ENCODE data around the gene TAB2.

TAB2 gene

DNA sequence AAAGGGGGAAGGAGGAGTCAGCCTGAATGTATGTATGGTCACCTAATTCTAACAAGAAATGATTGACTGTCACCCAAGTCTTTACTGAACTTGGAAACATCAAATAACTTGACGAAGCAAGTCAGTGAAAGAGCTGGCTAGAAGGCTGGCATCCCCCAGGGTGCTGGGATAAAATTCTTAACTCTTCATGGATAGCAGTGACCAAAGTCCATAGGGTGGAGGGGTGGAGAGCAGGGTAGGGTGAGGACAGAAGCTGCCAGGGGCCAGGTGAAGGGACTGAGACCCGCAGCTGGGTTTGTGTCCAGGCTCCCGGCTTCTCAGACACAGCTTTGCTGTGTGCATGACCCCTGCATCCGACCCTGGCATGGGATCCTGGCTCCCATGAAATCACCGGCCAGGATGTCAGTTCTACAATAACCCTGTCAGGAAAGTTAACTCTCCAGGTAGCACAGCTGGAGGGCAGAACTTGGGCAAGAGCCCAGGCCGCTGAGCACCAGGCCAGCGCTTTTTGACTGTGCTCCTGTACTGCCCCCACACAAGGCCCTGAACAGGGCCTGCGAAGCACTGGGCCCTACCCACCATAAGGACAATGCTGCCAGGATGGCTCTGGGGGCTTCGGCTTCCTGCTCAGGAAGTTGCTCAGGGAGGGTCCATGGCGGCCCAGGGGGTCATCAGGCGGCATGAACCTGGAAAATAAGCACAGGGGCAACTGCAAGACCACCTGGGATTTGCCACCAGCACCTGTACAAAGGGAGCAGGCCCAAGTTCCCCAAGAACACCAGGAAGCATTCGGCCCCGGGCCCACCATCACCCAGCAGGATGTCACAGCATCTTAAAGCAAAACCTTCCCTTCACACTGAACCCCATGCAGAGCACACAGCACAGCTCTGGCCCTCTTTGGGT is 134.8 kb downstream of the TAB2 start:
- Histone ChIP-seq H3K27me3 (no peaks in the 10 kb centered on the region), H3K4me1 (no peaks in the 10 kb centered on the region), H3K9me3 (no peaks in the 10 kb centered on the region), H3K4me3 (ENCODE audit: low read depth, low read length) (no peak overlapping the region), H3K36me3 (no peaks in the 10 kb centered on the region)
- DNase-seq, result no peak
- TF ChIP-seq, protein P1, sequence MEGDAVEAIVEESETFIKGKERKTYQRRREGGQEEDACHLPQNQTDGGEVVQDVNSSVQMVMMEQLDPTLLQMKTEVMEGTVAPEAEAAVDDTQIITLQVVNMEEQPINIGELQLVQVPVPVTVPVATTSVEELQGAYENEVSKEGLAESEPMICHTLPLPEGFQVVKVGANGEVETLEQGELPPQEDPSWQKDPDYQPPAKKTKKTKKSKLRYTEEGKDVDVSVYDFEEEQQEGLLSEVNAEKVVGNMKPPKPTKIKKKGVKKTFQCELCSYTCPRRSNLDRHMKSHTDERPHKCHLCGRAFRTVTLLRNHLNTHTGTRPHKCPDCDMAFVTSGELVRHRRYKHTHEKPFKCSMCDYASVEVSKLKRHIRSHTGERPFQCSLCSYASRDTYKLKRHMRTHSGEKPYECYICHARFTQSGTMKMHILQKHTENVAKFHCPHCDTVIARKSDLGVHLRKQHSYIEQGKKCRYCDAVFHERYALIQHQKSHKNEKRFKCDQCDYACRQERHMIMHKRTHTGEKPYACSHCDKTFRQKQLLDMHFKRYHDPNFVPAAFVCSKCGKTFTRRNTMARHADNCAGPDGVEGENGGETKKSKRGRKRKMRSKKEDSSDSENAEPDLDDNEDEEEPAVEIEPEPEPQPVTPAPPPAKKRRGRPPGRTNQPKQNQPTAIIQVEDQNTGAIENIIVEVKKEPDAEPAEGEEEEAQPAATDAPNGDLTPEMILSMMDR (IDR thresholded peaks at IDR 0.05; ENCODE audit: low read depth, low read length), result no peak

DNA sequence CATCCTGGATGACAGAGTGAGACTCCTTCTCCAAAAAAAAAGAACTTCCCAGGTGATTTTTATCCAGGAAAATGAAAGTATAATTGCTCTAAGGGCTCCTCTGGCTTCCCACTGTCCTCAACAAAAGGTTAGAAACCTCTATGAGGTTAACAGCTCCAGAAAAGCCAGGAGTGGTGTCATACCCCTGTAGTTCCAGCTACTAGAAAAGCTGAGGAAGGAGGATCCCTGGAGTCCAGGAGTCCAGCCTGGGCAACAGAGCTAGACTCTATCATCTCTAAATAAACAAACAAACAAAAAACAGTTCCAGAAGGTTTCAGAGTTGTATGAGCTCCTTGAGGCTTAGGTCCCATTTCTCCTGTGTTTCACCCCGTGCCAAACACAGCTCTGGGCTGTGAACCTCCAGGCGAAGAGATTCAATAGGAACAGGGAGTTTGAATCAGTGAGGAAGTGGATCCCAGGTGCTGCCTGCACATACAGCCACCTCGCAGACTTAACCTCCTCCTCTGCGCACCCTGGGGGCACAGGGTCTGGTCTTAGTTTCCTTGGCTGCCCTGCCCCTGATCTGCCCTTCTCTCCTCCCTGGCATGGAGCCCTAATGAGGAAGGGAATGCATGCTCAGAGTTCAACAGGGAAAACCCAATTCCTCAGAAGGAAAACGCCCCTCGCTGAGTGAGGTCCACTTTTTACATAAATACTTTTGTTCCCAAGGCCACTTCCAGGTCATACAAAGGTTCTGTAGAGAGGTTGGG is 136.3 kb downstream of the TAB2 start:
- no peaks in the 10 kb centered on the region for H3K9me3 ChIP-seq
- TF ChIP-seq, protein P1 (IDR thresholded peaks at IDR 0.05; ENCODE audit: low read depth, low read length), result no peak
- no peaks in the 10 kb centered on the region for H3K36me3 ChIP-seq
- no peak overlapping the region for H3K4me3 ChIP-seq (ENCODE audit: low read depth, low read length)
- no peaks in the 10 kb centered on the region for H3K4me1 ChIP-seq
- DNase-seq, result no peak
- no peaks in the 10 kb centered on the region for H3K27me3 ChIP-seq

DNA sequence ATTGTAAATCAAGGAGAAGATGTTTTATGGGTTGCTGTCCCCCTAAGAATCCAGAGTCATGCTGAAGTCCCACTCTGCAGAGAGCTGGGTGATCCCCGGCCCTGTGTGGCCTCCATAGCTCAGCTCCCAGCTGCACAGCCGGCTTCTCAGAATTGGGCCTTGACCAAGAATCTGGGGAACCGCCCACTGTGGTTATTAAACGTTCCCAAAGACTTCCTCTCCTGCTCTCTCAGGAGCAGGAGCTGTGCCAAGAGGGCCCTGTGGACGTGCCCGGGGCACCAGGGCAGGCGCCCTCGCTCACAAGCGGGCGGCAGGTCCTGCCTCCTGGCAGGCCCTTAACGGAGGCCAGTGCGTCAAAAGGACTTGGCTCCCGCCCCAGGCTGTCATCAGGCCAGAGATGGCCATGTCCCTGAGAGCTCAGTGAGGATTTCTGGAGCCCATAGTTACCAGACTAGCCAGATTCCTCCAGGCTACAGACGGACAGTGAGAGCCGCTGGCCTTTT is 136.9 kb downstream of the TAB2 start:
- no peaks in the 10 kb centered on the region for H3K4me1 ChIP-seq
- no peak for DNase-seq

DNA sequence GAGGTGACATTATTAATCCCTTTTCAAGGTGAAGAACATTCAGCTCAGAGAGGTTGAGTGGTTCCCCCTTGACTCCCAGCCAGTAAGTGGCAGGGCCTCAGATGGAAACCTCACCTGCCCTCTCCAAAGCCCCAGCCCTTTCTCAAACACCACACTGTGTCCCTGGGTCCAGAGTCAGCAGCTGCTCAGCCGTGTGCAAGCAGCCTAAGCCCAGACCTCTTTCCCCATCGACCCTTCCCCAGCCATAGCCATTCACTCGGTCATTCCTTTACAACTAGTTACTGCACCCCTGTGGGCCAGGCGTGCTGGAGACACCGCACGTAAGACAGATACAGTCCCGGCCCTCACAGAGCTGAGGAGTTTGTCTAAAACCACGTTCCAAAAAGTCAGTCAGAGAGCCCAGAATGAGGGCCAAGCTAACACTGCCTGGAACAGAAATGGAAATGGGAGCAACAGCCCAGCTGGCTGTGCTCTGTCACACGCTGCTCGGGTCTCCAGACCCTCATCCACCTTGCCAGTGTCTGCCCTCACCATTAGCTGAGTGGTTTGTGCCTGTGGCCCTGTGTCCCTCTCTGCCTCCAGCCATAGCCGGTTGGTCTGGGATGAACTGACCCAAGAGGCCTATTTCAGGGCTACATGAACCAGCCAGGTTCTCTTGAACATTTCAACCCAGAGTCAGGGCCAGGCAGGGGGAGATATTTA is 137.7 kb downstream of the TAB2 start:
- Histone ChIP-seq H3K27me3 (no peaks in the 10 kb centered on the region), H3K4me3 (ENCODE audit: low read depth, low read length) (no peak overlapping the region), H3K4me1 (no peaks in the 10 kb centered on the region), H3K36me3 (no peaks in the 10 kb centered on the region), H3K9me3 (no peaks in the 10 kb centered on the region)
- no peak for DNase-seq
- TF ChIP-seq, protein P1 (IDR thresholded peaks at IDR 0.05; ENCODE audit: low read depth, low read length), result no peak

More for the DNA sequence above, 136.9 kb downstream of the TAB2 start:
- TF ChIP-seq, protein P1 (IDR thresholded peaks at IDR 0.05; ENCODE audit: low read depth, low read length), result no peak
- no peak overlapping the region for H3K4me3 ChIP-seq (ENCODE audit: low read depth, low read length)
- no peaks in the 10 kb centered on the region for H3K9me3 ChIP-seq
- no peaks in the 10 kb centered on the region for H3K36me3 ChIP-seq
- H3K27me3 ChIP-seq, result no peaks in the 10 kb centered on the region

DNA sequence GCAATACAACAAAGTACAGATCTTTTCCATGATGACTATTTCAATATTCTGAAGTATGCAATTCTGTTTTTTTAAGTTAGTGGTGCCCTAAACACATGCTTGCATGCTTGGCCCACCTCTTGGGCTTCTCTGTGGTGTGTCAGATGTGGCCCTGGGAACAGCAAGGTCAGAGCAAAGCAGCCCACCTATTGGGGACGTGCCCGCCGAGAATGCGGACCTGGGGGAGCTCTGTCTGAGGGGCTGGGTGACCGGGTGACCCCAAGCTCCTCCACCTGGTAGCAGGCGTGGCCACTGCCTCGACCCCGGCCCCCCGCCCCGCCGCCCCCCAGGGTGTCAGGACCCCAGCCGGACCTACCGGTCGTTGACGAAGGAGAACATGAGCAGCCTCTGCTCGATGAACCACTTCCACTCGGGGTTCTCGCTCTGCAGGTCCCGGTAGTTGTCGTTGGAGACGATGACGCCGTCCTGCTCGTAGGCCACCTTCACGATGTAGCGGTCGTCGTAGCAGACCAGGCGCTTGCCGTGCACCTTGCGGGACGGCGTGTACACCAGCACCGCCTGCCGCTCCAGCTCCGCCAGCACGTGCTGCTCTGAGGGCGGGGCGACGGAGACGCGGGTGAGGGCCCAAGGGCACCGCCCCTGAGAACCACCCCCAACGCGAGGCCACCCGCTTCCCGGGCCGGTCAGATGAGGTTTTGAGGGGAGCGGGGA is 139.0 kb downstream of the TAB2 start:
- H3K9me3 ChIP-seq, result no peaks in the 10 kb centered on the region
- no peak for DNase-seq
- TF ChIP-seq, protein P1 (IDR thresholded peaks at IDR 0.05; ENCODE audit: low read depth, low read length), result no peak
- no peaks in the 10 kb centered on the region for H3K36me3 ChIP-seq
- no peaks in the 10 kb centered on the region for H3K4me1 ChIP-seq
- H3K4me3 ChIP-seq (ENCODE audit: low read depth, low read length), result no peak overlapping the region
- no peaks in the 10 kb centered on the region for H3K27me3 ChIP-seq

Data from BE2C (cell line).